Cerebellar nuclear complex (tissue), 1 donor: ENCODE data around the gene COL6A3.
"Not testable (repeated sequence)": the region's sequence is repeated elsewhere in the genome, so short reads cannot be mapped to it uniquely, and the experiment has no call there.

Experiments used
- DNase-seq, 2 experiments: peaks; one replicate each; lab custom pipeline; 2025; lab: John Stamatoyannopoulos, UW

COL6A3 gene

DNA sequence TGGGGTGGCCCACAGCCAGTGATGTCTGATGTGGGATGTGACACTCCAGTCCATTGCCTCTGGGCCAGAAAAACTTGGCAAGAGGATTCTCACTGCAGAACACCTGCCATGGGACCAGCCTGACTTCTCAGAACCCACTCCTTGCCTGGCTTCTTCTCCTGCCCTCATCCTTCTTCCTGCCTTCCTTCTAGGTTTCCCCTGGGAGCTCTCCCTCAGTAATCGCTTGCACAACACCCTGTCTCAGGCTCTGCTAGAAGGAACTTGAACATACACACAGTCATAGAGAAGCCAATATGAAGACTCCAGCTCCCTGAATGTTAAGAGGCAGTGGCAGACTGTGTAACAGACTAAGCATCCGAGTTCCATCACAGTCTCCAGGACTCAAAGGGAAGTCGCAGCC is 4.3 kb upstream of the COL6A3 start:
- no peak for DNase-seq

DNA sequence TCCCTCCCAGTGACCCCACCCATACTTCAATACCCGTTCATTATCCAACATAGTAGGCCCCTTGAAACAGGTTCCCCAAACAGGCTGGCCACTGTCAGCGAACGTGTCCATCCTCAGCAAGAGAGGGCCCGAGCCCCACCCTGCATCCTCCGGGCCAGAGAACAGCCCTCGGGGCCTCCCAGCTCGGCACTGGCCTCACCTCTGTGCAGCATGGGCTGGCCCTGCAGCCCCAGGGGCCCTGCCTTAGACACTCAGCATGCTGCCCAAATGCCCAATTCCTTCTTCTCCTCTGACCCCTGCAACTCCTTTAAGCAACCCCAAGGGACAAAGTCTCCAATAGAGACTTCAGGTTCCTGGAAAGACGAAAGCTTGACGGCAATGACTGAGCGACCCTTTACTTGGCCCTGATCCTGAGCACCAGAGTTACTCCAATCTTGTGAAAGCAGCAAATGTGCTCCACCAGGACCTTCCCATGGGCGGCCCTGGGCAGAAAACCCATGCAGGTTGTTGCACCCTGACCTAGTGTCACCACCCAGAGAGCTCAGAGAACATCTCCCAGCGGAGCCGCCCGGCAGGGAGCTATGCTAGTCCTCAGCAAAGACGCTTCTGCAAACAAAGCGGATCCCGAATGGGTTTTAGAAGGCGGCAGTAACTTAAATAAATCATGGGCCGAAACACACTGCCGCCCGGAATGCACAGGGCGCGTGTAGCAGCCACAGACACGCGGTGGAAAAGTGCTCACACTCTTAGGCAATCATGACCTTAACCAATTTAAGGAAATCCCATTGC is 782 bp downstream of the COL6A3 start:
- no peak for DNase-seq

DNA sequence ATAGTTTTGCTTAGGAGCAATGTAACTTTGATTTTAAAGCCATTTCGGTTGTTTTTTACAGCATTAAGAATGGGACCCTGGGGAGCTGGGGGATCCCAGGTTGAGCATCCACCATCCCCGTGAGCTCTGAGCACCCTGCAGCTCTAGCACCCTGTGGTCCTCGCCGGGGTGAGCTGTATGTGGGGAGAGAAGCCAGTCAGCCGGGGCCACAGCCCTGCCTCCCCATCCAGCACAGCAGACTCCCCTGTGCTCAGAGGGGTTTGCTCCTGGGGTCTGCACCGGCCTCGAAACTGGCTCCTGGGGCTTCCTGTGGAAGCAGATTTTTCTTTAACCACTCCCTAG is 1.3 kb downstream of the COL6A3 start:
- DNase-seq, result no peak

DNA sequence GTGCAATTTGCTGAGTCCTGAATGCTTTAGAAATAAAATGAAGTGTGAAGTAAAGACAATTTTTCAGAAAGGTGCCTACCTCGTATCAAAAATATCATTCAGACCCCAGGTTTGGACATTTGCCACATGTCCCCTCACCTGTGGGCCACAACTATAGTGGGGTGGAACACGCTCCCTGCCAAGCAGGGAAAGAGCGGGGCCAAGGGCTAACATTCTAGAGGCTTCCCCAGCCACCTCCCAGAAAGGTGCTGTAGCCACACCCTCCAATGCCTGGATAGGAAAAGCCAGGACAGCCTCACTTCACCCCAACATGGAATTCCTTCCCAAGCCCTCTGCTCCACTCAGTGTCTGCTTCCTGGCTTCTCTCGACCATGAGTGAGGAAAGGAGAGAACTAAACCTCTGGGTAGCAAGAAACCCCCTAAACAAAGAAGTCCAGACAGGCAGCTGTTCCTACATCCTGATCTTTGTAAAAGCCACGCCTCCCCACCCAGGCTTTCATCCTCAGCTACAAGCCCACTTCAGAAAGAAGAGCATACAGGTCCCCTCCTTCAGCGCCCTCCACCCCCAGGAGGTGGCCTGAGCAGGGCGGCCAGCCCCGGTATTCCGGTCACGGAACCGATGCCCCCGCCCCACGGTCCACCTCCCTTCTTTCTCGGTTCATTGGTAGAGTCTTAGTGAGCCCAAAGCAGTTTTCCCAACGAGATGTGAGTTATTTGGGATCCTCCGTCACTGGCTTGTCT is 2.1 kb downstream of the COL6A3 start:
- DNase-seq, result no peak

DNA sequence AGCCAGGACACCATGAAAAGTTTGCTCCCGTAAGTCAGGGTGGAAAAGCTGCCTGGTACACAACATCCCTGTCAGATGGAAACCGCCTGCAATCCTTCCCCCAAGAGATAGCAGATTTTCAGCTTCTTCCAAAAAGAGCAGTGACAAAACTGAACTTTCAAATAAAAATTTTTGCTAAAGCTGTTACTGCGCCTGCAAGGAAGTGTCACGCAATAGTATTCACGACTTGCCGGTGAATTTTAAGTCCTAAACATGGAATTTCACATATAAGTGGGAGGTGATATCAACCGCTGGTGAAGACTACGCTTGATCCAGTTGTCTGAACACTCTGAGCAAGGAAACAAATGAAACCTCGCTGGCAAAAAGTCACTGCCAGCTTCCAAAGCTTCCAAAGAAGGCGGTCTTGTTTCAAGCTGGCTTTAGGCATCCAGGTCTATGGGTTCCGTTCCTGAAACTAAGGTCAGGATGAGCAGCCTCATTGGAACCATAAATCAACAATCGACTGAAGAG is 2.8 kb downstream of the COL6A3 start:
- DNase-seq, result no peak

DNA sequence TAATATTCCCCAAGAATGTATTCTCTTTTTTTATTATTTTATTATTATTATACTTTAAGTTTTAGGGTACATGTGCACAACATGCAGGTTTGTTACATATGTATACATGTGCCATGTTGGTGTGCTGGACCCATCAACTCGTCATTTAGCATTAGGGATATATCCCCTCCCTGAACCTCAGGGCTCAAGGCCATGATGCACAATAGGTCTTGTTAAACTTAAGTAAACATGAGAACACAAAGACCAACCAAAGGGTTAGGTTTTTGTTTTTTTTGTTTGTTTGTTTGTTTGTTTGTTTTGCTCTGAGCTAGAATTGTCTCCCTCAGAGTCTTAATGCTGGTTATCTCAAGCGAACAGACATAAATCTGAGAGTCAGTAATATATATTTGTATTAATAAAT is 4.7 kb downstream of the COL6A3 start:
- DNase-seq, result not testable (repeated sequence)

DNA sequence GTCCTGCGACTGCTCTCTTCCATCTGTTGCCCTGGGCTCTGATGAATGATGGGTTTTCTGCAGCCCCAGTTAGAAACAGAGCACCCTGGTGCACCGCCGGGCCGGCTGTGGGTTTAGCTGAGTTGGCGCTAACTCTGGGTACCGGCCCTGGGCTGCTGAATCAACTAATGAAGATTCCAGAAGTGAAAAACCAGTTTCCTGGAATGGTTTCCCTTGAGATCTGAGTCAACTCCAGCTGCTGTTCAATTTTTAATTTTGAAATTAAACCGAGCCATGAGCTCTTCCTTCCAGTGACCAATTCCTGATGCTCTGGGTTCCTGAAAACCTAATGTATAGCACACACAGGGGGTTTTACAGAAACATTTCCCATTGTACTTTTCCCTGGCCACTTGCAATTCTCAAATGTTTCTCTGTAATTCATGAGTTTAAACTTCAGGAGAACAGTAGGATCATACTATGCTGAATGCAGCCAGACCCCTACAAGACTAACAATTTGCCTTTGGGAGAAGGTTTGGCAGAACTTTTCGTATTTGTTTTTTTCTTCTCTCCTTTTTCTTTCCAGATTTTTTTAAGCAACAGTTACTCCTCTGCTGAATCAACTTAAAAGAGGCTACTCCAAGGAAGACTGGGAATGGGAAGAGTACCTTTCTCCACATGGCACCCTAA is 5.5 kb downstream of the COL6A3 start:
- DNase-seq, result no peak

DNA sequence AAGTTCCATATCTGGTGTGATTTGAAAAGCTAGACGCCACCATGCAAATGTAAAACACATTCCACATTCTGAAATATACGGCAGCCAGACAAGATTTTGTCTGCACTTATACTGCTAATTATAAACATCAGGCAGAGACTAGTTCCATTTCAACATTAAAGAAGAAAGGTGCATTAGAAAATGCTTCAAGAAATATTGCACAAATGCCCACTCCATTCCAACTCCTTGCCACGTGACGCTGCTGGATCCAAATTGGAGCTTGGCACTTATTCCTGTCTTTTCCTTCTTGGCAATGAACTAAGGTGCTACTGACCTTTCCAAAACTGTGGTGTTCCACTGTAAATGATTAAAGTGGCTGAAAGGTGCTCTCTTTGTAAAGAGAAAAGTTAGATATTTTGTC is 6.3 kb downstream of the COL6A3 start:
- no peak for DNase-seq

DNA sequence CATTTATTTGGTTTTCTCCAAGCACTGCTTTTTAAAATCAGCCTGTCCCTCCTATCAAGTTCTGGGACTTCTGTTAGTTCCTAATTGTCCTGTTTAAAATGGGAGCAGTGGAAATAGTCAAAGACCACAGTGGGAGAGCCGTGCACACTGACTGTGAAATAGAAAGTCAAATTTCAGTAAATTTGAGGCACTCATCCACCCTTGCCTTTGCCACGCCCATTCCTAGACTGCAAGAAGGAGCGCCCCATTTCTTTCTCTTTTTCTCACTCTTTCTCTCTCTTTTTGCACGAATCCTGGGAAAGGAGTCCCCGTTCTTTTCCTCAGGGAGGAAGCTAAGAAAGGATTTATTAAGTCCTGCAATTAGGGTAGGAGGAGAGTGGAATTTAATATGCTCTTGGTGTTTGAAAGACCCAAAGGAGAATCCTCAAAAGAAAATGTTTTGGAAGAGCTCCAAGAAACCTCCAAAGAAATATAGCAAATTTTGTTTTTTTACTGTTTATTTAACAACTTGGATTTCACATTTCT is 7.5 kb downstream of the COL6A3 start:
- no peak for DNase-seq

DNA sequence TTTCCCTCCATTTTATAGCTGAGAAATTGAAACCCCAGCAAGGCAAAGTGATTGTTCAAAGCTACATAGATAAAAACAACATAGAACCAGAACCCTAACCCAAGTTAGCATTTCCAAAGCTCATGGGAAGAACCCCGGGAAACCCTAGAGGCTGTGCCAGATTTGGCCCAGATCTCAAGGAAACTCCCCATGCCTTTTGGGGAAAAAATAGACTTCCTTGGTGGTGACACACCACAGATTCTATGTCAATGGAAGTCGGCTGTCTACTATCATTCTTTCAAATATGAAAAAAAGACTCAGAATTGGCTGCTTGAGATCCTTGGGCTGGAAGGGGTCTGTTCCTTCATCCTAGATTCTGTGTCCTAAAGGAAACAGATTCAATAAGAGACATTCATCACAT is 8.4 kb downstream of the COL6A3 start:
- no peak for DNase-seq

DNA sequence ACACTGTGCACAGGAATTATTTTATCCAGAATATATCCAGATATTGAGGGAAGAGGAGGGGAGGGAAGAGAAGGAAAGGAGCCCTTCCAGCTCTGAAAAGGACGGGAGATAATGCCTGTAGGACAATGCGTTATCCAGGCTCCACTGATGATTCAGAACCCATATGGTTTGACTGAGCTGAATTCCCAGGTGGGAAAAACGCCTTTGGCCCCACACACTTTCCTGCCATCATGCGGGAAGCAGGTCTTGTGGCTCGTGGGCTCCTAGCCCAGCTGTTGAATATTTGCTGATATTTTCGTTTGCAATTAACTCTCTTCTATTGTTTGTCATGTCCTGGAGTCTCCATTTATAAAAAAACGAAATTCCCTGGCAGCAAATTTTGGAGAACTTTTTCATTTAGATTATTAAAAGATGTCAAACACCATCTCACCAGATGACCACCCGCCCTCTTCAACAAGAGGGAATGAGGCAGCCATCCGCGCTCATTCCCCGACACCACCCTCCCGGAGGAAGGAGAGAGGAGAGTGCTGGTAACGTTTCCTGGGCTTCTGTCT is 8.9 kb downstream of the COL6A3 start:
- DNase-seq, result no peak

DNA sequence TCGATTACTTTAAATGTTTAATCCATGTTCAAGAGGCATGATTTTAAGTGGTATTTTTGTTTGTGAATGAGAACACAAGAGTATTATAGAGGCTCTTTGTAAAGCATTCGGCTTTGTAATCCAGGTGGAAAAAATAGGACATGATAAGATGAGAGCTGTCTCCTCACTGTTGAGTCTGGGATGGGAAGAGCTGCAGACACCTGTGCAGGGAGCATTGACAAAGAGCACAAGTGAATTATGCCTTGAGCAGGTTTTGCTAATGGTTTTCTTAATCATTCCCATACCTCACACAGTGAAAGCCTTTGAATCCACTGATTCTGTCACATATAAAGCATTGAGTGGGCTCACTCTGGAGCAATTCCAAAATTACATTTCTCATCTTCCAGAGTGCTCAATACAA is 9.6 kb downstream of the COL6A3 start:
- no peak for DNase-seq

DNA sequence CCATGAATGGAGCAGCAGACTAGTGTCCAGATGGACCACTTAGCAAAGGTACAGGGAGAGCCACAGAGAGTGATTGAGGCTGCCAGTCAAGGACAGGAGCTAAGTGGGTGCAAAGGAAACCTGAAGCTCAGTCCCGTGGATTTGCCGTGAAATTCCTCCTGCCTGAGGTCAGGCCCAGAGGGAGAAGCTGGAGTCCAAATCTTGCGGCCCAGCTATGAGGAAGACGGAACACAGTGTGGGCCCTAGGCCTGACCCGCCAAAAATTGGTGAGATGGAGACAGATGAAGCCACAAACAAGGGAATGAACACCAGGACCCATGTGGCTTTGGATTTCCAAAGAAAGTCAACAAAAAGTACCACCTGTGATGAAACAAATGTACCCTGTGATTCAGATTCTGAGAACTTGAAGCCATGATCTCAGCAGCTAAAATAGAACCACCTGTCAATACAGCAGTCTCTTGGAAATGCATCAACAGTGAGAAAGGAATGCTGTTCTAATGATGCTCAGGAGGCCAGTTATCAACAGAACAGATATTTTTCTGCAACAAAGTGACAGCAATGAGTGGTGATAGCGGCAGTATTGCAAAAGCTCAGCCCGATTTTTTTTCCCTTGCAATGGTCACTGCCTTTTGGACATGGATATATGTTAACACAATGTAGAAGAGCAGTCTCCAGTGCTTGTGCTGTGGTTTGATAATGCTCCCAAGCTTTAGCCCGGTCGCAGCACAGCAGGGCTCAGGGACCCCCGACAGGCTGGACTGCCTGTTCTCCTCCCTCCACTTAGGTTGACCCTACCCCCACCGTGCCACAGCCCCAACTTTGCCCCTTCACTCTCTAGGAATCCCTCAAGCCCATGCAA is 10.7 kb downstream of the COL6A3 start:
- no peak for DNase-seq

DNA sequence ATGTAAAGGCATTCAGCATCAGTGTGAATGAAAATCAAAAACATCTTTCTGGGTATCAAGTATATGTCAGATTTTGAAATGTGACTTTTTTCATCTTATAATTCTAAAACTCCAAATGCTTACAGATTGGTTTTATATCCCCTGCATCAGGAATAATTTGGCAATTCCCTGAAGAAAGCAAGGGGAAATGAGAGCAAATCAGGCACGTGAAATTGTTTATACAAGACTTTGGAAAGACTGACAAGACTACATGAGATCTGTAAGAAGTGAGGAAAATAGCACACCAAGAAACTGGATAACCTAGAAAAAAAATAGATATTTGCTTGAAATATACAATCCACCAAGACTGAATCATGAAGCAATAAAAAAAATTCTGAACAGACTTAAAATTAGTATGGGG is 13.8 kb downstream of the COL6A3 start:
- no peak for DNase-seq

DNA sequence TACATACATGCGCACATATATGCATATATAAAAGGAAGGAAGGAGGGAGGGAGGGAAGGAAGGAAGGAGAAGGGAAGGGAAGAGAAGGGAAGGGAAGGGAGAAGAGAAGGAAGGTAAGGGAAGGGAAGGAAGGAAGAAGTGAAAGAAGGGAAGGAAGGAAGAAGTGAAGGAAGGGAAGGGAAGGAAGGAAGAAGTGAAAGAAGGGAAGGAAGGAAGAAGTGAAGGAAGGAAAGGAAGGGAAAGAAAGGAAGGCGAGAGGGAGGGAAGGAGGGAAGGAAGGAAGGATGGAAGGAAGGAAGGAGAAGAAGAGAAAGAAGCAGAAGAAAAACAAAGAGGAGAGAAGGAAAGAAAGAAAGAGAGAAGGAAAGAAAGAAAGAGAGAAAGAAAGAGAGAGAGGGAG is 16.9 kb downstream of the COL6A3 start:
- DNase-seq, result no peak

DNA sequence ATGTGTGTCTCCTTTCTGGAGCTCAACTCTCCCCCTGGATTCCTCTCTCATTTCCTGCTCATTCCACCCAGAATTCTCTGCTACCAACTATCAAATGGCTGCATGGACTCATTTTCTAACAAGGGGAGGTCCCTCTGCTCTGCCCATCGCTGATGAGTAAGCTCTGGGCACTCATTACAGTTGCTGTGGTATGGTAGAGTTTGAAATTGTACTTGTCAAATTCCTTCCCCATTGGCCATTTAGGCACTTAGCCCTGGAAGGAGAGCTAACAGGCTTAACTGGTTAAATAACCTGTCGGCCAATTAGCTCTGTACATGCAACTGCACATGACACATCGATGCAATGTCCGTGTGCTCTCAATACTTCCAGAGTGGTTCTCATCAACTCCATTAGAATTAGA is 20.4 kb downstream of the COL6A3 start:
- DNase-seq, result no peak

DNA sequence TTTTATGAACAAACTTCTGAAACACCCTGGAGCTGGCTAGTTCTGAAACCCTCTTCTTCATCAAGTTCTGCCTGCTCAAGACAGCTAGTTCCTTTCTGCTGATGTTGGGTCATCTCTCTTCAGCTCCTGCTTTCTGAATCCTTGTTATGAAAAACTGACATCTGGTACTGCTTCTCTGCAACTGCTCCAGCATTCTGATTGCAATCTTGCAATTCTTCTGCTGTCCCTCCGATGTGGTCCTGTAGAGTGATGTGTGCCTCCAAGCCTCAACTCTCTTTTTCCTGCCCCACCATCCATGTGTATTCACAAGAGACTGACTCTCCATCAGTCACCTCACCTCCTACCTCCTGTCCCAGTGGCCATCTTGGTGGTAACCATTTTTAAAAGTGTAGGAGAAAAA is 21.8 kb downstream of the COL6A3 start:
- no peak for DNase-seq

DNA sequence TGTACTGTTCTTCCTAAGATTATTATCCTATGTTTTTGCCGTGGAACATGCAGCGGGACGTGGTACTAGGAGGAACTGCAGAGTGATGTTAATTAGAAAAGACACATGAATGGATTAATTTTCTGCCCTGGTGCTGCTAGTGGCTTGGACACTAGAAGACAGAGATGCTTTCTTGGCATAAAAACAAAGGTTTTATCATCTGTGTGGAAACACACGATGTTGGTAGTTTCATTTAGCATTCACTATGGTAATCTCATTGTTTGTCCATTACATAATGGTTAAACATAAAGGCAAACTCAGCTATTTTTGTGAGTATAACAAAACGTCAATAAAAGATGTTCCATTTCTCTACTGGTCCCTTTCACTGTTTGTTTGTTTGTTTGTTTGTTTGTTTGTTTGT is 22.8 kb downstream of the COL6A3 start:
- no peak for DNase-seq

DNA sequence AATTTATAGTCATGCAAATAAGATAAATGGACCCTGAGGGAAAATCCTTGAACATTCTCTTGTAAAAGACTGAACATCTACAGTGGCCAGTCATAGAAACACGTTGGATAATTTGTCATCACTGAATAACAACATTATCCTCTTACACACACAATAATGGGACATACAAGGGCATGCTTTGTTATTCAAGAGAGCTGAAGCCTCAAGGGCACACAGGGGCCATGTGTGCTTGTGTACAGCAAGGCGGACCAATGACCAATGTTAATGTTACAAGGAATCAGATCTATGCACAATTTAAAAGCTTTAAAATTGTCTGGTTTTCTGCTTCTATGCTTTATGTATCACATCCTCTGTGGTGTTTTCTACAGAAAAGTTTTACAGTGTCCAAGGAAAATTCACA is 23.7 kb downstream of the COL6A3 start:
- DNase-seq, result no peak

DNA sequence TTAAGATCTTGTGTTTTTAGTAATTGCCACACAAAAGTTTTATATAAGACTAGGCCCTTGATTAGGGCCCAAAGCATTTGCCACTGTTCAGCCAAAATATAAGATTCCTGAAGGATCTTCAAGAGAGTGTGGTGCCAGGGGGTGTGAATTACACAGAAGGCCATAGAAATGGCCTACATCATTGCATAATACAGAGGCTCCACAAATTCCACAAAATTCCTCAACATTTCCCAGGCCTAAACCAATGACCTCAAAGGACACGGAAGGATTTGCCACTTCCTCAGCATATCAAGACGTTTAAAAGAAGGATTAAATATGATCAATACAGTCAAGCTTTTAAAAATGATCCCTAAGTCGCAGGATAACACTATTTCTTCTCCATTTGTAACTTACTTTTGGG is 24.1 kb downstream of the COL6A3 start:
- no peak for DNase-seq

DNA sequence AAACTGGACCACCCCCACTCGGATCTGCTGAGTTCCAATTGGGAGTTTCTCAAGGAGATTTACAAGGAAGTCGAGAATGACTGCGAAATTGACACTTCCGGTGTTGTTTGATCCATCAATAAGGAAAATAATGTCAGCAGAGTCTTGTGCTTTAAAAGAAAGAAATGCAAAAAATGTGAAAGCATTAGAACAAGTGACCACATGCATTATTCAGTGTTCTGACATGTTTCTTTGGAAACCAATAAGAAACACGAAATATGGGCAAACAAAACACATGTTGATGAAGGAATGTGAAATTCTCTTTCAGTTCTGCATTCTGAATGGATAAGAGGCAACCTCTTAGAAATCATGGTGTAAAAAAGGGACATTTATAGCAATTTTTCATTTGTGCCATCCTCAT is 25.9 kb downstream of the COL6A3 start:
- no peak for DNase-seq

DNA sequence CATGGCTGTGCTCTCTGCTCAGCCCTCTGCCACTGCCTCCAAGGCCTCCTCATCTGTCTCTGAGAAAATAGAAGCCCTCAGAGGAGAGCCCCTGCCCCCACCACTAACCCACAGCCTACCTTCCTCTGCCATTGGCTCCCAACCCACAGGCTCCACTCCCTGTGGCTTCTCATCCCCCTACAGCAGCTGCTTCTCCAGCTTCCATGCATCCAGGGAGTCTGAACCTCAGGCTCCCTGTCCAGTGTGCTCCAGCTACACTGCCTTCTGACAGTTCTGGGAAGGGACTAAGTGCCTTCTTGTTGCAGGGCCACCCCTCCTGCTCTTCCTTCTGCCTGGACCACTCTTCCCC is 29.3 kb downstream of the COL6A3 start:
- no peak for DNase-seq
